Muscle of back (tissue), 13 donors: ENCODE data around the gene VANGL1. TPM values are rescaled to one million over a fixed set of nuclear protein-coding genes. Genes with fewer than 3 reads are reported as not detected.
"Not testable (repeated sequence)": the region's sequence is repeated elsewhere in the genome, so short reads cannot be mapped to it uniquely, and the experiment has no call there.

Experiments used
- DNase-seq, 3 donors: peaks; one replicate each; pipeline versions ENCODE4 v3.0.0 to v3.0.0-alpha.2; 2013
- long read RNA-seq, 9 donors: transcript quantifications; one replicate each; lab custom pipeline, GENCODE V29; 2026
- polyA plus RNA-seq, 10 donors: library from polyadenylated mRNA; unstranded; fragments of 120-200 nt; gene quantifications; one replicate each; pipeline ENCODE4 v1.2.1, GENCODE V29; 2013; ENCODE audit not compliant: insufficient read length in 10 of 10

The VANGL1 gene
- polyA plus RNA-seq, result 10 to 100 TPM in 1 of 10 donors, 1 to 10 TPM in 9; 6.0 to 12.0 (median 7.8) TPM
- long read RNA-seq, donor 1, full-length matches to known transcripts, result 3 of 3 reads
- long read RNA-seq, donor 1, partial matches to known transcripts, result 0 of 3 reads
- long read RNA-seq, donor 1, other reads (novel, unspliced or antisense), result 0 of 3 reads
- long read RNA-seq, donor 2, full-length matches to known transcripts, result 2 of 503 reads
- long read RNA-seq, donor 2, partial matches to known transcripts, result 487 of 503 reads
- long read RNA-seq, donor 2, other reads (novel, unspliced or antisense), result 14 of 503 reads
- long read RNA-seq, donor 3, result 0 reads
- long read RNA-seq, donor 4, full-length matches to known transcripts, result 2 of 2 reads
- long read RNA-seq, donor 4, partial matches to known transcripts, result 0 of 2 reads
- long read RNA-seq, donor 4, other reads (novel, unspliced or antisense), result 0 of 2 reads
- long read RNA-seq, donor 5, full-length matches to known transcripts, result 3 of 341 reads
- long read RNA-seq, donor 5, partial matches to known transcripts, result 193 of 341 reads
- long read RNA-seq, donor 5, other reads (novel, unspliced or antisense), result 145 of 341 reads
- long read RNA-seq, donor 6, full-length matches to known transcripts, result 4 of 4 reads
- long read RNA-seq, donor 6, partial matches to known transcripts, result 0 of 4 reads
- long read RNA-seq, donor 6, other reads (novel, unspliced or antisense), result 0 of 4 reads
- long read RNA-seq, donor 7, result 0 reads
- long read RNA-seq, donor 8, full-length matches to known transcripts, result 2 of 2 reads
- long read RNA-seq, donor 8, partial matches to known transcripts, result 0 of 2 reads
- long read RNA-seq, donor 8, other reads (novel, unspliced or antisense), result 0 of 2 reads
- long read RNA-seq, donor 9, result 0 reads

DNA sequence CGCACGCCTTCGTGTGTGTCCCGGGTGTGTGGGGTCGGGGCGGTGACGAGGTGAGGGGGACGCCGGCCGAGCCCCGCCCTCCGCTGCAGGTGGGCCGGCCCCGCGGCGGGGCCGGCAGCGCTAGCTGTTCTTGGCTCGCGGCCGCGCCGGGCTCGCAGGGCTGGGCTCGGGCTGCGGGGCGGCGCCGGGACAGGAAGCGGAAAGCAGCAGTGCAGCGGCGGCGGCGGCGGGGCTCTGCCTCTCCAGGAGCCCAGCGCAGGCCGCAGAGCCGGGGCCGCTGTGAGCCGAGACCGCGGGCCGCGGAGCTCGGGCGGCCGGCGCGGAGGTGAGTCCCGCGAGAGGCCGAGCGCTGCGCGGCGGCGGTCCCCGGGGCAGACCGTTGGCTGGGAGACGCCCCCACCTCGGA, at the start of gene VANGL1:
VANGL1 (plus strand) TSS at position 209 of the 406 bp plus-strand sequence. CDS start 9,444 bp downstream, outside the sequence.
- peak; percentile 46 to 83 (median 67) for DNase-seq

GRCh38 chr1:115592264-115592663, 49.5 kb upstream of the VANGL1 start:
- DNase-seq, result no peak

DNA sequence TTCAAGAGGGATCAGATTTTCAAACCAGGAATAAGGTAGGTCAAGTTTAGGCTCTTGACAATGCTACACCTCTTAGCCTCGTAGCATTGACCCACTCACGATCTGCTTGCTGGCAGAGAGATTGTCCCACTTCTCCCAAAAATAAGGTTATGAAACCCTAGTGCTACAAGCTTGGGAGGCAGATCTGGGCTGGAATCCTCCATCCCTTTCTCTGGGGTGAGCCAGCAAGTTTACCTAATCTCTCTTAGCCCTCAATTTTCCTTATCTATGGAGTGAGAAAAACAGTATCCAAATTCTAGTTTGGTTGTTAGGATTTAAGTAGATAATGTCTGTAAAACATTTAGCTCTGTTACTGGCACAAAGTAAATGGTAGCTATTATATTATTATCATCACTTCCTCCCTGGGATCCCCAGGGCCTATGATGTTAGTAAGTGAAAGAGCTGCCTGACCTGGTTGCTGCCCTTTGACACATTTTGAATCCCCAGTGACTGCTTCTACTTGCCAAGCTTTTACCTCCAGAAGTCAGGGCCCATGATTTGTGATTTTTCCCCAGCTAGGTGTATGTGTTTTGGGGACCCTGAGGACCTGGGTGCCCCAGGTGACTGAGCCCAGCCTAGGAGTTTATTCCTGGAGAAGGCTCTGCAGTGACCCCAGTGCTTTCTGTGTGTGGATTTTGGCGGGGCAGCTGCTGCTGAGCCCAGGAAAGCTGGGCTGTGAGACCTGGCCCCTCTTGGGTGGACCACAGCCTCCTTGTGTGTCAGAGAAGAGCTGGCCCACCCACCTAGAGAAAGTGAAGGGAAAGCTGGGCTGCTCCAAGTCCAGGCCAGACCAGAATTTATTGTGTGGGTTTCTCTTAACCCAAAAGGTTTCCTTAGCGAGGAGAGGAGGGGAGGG, 48.2 kb upstream of the VANGL1 start:
- DNase-seq, result peak in 1 of 3 donors; percentile 22

- peak in 1 of 3 donors; percentile 21 for DNase-seq
Measured at GRCh38 chr1:115594600-115594999, 47.2 kb upstream of the VANGL1 start.

DNA sequence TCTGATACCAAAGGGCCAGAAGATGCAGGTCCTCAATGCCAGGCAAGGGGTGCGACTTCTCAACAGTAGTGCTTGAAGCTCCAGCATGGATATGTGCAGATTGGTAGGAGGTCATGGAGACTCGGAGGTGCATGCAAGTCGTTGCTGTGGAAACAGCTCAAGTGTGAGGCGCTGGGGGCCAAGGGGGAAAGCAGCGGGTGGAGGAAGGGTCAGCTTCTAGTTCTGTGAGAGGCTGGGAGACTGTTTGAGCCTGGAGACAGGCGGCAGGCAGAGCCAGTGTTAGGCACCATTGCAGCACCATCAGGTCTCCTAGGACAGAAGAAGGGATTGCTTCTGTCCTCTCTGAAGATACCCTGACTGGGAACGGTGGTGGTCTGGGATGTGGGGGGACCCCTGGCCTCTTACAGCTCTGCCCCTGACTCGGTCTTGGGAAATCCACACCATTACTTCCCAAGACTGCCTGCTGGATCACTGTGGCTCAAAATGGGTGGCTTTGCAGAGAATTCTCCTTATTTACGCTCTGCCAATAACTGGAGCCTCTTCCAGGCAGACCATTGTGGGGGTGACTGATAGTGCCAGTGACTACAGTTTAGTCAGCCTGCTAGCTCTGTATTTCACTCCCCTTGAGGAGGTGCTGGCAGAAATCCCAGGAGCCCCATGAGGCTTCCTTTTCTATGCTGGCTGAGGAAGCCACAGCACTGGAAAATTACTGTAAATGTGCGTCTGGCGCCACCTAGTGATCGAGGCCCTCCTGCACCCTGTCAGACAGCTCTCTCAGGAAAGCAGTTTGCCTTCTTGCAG, 46.3 kb upstream of the VANGL1 start:
- DNase-seq, result peak; percentile 90 to 95 (median 94)

DNA sequence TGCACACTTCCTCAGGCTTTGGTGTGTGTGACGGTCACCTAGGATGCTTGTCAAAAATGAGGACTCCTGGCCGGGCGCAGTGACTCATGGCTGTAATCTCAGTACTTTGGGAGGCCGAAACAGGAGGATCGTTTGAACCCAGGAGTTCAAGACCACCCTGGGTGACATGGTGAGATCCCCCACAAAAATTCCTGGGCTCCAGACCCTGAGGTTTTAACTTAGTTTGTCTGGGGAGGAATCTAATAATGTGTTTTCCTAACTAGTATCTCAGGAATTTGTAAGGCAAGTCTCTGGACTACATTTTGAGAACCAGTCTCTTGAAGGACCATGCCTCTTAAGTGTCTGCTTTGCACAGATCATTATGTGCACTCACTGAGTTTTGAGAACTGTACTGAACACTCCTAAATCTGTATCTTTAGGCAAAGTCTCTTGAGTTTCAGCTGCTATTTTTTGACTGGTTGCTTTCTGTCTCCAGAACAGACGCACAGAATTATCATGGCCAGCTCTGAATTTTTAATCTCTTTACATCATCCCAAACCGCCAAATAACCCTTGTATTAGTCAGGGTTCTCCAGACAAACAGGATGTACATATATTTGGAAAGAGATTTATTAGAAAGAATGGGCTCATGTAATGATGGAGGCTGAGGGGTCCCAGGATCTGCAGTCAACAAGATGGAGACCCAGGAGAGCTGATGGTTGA, 45.5 kb upstream of the VANGL1 start:
- peak in 2 of 3 donors; percentile 2 to 27 for DNase-seq

DNA sequence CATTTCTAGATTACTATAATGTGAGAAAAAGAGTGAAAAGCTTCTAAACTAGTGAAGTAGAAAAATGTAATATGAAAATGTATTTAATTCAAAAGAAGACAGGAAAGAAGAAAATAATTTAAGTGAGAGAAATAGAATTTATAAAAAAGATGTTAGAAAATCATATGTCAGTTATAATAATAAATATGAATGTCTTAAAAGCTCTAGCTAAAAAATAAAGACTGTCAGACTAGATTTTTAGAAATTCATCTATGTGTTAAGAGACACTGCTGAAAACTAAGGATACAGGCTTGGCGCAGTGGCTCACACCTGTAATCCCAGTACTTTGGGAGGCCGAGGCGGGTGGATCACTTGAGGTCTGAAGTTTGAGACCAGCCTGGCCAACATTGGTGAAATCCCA, 37.3 kb upstream of the VANGL1 start:
- DNase-seq, result no peak

DNA sequence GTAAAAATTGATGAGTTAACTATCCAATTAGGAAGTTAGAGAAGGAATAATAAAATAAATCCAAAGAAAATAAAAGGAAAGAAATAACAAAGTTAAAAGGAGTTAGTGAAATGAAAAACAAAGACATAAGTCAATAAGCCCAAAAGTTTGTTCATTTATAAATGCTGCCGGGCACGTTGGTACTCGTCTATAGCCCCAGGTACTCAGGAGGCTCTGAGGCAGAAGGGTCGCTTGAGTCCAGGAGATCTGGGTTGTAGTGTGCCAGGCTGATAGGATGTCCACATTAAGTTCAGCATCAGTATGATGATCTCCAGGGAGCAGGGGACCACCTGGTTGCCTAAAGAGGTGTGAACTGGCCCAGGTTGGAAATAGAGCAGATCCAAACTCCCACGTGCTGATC, 35.5 kb upstream of the VANGL1 start:
- DNase-seq, result no peak

- no peak for DNase-seq
Measured at GRCh38 chr1:115609021-115609420, 32.7 kb upstream of the VANGL1 start.

- DNase-seq, result no peak
Measured at GRCh38 chr1:115613767-115614166, 28.0 kb upstream of the VANGL1 start.

- DNase-seq, result no peak
Measured at GRCh38 chr1:115620453-115620852, 21.3 kb upstream of the VANGL1 start.

GRCh38 chr1:115620950-115621349, 20.8 kb upstream of the VANGL1 start:
- DNase-seq, result no peak

- no peak for DNase-seq
Measured at GRCh38 chr1:115624859-115625258, 16.9 kb upstream of the VANGL1 start.

GRCh38 chr1:115630342-115630741, 11.4 kb upstream of the VANGL1 start:
- DNase-seq, result no peak

DNA sequence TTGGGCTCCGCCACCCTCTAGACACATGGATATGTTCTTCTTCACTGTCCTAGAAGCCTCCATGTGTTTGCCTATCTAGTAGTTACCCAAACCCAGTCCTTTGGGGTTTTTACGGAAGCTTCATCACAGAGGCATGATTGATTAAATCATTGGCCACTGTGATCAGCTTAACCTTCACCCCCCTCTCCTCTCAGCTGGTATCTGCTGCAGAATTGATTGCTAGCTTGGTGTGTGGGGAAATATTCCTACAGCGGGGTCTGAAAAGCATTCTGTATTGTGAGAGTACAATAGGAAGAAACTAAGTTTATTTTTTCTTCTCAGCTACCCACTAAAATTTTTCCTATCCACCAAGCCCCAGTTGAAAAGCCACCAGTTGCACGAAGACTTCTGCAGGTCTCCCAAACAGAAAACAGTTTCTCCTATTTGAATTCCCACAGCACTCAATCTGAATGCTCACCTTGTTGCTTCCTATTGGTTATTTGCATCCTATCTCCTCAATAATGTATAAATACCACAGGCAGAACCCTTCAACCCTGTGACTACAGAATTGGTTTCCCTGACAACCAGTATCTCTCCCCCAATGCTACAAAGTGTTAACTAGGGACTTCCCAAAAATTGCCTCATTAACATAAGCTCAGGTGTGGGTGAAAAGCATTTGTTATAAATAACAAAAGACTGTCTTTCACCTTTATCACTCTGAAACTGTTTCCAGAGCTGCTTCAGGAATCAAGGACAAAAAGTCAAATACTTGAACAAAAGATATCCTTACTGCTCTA, 9.3 kb upstream of the VANGL1 start:
- DNase-seq, result no peak

GRCh38 chr1:115633606-115634005, 8.2 kb upstream of the VANGL1 start:
- DNase-seq, result not testable (repeated sequence)

GRCh38 chr1:115637247-115637646, 4.5 kb upstream of the VANGL1 start:
- DNase-seq, result not testable (repeated sequence)

- DNase-seq, result no peak
Measured at GRCh38 chr1:115640384-115640783, 1.4 kb upstream of the VANGL1 start.
